CD4-positive, alpha-beta T cell treated with Interleukin-21 for 1 hour (primary cell): Measurements from ENCODE around the gene NDRG2.
A peak's percentile ranks its signal among the peaks of the same experiment; 100 is the strongest.
"Not testable (repeated sequence)": the region's sequence is repeated elsewhere in the genome, so short reads cannot be mapped to it uniquely, and the experiment has no call there.

ENCODE experiments used
- DNase-seq: peaks from one replicate; pipeline ENCODE4 v3.0.0-alpha.2; 2020

The NDRG2 gene

DNA sequence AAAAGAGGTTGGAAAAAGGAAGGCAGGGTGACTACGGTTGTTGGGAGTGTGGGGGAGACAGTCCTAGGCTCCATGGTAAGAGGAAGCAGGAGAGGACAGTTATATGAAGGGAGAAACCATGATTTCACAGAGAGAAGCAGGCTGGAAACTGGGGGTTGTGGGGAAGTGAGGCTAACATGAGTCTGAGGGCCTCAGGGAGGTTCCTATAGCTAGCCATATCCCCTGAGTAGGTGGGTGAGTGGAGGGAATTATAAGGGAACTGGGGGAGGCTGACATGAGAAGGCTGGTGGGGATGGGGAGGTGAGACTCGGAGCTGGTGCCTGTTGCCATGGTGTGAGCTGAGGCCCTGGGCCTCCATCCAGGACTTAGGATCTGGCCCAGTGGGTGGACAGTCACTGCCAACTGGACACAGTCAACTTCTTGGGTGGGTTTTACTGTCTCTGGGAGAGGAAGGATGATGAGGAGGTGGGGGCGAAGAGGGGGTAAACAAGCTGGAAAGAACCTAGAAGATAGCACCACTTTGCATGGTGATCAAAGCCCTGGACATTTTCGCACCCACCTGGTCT lies 8.4 kb upstream of the NDRG2 start:
- DNase-seq, result no peak

GRCh38 chr14:21032326-21033132 lies 7.7 kb upstream of the NDRG2 start:
- DNase-seq, result no peak

GRCh38 chr14:21030531-21030930 lies 5.7 kb upstream of the NDRG2 start:
- no peak for DNase-seq

- no peak for DNase-seq
Measured at GRCh38 chr14:21029917-21030316, 5.1 kb upstream of the NDRG2 start, which contains the start of gene TPPP2. Gene TPPP2 (plus strand): TSS chr14:21030217. CDS start chr14:21030582, 365 bp downstream.

DNA sequence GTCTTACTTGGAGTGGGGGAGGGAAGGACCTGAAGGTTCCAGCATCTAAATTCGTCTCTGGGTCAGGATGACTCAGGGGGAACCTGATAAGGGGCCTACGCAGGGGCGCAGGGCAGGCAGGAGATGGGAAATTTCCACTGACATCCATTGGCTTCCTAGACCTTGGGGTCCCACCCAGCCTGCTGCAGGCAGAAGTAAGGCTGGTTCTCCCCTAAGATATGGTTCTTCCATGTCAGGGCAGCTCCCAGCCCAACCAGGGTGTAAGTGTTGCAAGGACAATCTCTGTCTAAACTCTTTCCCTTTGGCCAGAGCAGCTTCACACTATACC lies 2.1 kb upstream of the NDRG2 start:
- DNase-seq, result no peak

- DNase-seq, result no peak
Measured at GRCh38 chr14:21026274-21026987, 1.6 kb upstream of the NDRG2 start.

- no peak for DNase-seq
Measured at GRCh38 chr14:21025371-21026273, 761 bp upstream of the NDRG2 start.

DNA sequence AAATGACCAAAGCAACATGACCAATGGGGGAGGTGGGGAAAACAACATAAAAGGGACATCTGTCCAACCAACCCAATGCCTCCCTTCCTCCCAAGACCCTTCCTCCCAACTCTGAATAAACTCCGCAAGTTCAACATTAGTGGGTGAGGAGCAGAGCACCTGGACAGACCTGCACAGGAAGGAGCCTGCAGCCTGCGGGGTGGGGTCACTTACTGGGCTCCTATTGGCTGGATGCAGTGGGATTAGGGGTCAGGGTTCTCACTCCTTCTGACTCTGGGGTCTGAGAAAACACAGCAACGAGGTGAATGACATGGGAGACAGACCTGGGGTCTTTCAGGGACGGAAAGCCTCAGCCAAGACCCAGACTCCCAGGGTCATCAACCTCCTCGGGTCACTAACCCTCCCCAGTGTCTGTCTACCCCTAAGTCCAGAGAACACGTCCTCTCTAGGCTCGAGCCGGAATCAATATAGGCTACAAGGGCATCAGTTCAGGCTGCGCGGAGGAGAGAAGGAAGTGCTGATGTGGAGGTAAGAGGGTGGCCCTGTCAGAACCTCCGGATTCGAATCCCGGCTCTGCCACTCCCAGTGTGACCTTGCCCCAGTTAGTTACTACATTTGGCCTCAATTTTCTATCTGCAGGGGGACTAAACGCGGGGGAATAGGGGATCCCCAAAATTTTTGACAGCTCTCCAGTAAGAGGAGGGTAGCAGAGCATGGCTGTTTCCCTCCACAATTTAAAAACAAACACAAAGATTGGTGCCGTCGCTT lies 860 bp downstream of the NDRG2 start:
- DNase-seq, result peak; percentile 12

DNA sequence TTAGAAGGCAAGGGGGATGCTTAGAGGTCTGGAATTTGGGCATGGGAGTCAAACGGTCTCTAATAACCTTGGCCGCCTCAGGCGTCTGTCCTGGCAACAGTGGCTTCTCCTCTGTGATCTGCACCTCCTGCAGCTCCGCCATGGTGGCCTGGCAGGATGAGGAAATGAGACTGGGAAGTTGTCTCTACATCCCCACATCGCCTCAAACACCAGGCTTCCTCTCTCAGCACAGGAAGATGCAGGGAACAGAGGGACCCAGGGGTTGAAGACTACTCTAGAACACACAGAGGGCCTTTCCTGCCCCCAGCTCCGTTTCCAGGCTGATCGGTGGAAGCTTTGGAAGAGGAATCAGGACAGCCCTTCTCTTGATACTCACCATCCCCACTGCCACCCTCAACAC lies 1.7 kb downstream of the NDRG2 start:
- no peak for DNase-seq

GRCh38 chr14:21022686-21023085 lies 2.2 kb downstream of the NDRG2 start:
- DNase-seq, result no peak

DNA sequence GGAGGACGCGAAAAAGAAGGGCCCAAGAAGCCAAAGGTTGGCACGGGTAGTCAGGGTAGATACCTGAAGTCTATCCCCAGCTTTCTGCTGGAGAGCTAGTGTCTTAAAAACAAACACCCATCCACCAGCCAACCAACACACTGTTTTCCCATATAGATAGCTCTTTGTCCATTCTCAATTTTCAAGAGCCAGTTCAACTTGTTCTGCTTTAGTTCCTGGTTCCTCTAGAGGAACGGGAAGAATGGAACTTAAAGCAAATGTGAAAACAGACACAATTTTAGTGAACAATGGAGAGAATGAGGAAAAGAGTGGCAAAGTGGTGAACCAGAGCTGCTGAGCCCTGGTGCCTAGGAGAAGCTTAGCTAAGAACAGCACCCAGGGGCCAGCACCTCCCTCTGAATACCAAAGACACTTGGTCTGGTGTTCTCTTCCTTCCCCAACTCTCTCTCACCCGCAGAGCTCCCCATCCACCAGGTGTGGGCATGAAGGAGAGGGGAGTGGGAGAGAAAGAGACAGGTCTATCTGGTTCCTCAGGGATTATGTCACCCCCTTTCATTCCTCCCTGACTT lies 3.8 kb downstream of the NDRG2 start:
- DNase-seq, result no peak

DNA sequence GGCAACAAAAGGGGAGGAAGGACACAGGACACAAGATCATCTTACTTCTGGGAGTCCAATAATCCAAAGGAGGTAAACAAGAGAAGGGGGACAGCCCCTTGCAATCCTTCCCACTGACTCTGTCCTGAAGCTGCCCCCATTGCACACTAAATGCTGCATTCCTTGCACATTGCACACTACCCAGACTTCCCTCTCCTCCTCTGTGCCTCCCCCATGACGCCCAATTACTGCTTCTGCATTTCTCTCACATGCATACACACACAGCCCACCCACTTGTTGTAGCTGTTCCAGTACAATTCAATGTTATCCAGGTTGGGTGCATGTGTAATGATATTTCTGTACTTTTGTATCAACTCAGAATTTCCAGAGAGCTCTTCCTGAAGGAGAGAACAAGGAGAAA lies 5.5 kb downstream of the NDRG2 start:
- no peak for DNase-seq

DNA sequence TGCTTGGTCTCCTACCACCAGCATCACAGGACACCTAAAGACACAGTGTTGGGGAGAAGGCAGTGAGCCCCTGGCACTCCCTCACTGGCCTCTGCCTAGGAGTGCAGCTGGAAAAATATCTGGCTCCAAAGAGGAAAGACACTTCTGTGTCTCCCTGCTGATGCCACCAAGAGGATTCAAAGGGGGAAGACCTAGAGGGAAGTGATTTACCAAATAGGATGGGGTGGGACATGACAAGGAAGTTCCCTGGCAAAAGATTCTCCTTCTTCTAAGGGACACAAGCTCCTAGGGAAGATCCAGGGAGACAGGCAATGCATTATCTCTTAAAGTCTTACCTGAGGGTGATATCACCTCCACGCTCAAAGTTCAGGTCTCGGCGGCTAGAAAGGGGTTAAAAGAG lies 6.1 kb downstream of the NDRG2 start:
- DNase-seq, result no peak

DNA sequence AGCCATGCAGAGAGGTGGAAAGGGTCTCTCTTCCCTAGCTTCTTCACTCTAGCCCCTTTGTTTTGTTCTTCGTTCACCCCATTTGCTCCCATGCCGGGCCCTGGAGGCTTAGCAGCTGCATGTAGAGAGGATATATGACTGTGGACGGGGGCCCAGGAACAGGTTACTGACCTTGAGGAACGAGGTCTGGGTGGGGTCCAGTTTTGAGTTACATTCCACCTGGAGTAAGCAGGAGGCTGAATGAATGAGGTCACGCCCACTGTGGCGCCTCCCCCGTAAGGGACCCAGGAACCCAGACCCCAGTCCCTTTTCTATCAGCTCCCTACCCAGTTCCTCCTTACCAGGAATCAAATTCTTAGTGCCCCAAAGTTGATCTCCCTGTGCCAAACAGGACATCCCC lies 6.6 kb downstream of the NDRG2 start:
- no peak for DNase-seq

GRCh38 chr14:21017528-21018245 lies 7.2 kb downstream of the NDRG2 start:
- DNase-seq, result no peak

GRCh38 chr14:21016413-21017190 lies 8.3 kb downstream of the NDRG2 start:
- no peak for DNase-seq

DNA sequence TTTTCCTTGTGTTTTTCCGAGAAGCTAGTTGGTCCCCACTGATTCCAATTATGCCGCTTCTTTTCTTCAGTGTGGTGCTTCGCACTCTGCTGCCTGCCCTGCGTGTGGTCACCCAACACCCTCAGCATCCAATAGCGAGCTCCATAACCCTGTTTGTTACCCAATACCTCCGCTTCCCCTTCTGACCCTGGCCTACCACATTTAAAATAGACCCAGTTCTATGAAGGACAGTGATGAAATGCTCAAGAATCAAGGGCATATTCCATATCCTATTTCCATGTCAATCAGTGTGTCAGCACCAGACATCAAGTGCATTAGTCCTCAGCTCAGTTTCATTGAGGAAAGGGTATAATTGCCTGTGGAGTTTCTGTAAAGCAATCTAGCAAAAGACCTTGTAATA lies 9.5 kb downstream of the NDRG2 start:
- no peak for DNase-seq

DNA sequence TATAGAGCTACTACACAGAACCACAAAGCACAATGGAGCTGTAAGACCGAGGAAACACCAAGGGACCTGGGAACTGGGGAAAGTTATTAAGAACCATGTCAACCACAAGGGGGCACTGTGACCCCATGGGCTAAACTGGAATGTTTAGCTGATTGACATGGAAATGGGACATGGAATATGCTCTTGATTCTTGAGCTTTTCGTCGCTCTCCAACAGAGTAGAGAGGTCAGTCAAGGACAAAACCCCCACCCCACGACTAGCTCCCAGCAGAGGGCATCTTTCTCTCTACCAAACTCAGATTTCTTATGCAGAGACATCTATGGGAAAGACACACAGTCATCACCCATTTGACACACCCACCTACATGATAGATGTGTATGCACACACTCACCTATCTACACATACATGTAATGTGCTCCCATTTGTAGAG lies 10.1 kb downstream of the NDRG2 start:
- peak; percentile 83 for DNase-seq

- no peak for DNase-seq
Measured at GRCh38 chr14:21011136-21011535, 13.7 kb downstream of the NDRG2 start.

GRCh38 chr14:21009721-21010120 lies 15.1 kb downstream of the NDRG2 start:
- DNase-seq, result not testable (repeated sequence)
